ENCODE data around the gene C17orf67.

Gene C17orf67

DNA sequence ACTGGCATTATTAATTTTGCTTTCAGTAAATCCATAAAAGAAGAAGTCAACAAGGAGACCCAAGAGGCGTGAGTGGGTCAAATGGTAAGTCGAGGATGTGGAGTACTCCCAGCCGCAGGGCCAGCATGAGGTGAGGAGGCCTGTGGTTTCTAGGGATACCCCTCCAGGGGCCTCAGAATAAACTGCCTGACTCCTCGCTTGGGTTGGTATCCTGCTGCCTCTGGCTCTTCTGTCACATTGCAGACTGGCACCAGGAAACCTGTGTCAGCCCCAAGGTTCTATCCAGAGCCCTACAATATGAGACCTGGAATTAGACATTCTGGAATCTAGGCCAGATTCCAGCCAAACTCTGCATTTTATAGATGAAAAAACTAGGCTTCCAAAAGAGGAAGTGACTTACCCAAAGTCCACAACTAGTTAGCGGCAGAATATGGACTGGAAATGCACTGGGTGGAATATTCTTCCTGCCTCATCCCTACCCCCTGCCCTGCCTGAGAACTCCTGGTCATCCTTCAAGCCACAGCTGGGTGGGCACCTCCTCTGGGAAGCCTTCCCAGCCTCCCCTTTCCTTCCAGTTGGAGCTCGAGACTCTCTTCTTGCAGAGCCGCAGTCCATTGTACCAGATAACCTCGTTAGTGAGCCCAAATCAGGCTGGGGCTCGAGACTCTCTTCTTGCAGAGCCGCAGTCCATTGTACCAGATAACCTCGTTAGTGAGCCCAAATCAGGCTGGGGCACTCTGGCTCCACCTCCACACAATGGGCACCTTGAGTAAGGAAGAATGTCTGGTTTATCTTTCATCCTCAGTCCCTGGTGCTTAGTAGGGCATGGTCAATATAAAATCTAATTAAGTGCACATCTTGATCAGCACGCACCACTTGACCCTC is 22.6 kb downstream of the C17orf67 start:
- Histone ChIP-seq H3K4me2 (ENCODE audit: insufficient read depth, low read length) (no peak overlapping the region), H3K4me1 (ENCODE audit: insufficient read depth, low read length) (peaks cover 38% of the 10 kb centered on the region), H3K79me2 (ENCODE audit: insufficient read depth, low read length) (no peaks in the 10 kb centered on the region), H3K9me3 (ENCODE audit: insufficient read depth, low read length, severe bottlenecking) (no peaks in the 10 kb centered on the region), H3K27ac (ENCODE audit: low read length) (peak overlapping the region; percentile 49; the same call in 1 of the 2 replicates), H3K4me3 (ENCODE audit: low read depth in 1 of 2, low read length in 2 of 2) (no peak overlapping the region), H3K9ac (ENCODE audit: low read depth, low read length) (no peak overlapping the region), H2AFZ (ENCODE audit: low read depth, low read length) (no peak overlapping the region), H3K36me3 (ENCODE audit: insufficient read depth, low read length) (no peaks in the 10 kb centered on the region), H4K20me1 (ENCODE audit: insufficient read depth, low read length) (no peaks in the 10 kb centered on the region), H3K27me3 (ENCODE audit: insufficient read depth, low read length, poor library complexity) (no peaks in the 10 kb centered on the region)
- ATAC-seq (ENCODE audit: insufficient read depth, low read depth) (no peak), DNase-seq (no peak)
- TF ChIP-seq, protein P1, sequence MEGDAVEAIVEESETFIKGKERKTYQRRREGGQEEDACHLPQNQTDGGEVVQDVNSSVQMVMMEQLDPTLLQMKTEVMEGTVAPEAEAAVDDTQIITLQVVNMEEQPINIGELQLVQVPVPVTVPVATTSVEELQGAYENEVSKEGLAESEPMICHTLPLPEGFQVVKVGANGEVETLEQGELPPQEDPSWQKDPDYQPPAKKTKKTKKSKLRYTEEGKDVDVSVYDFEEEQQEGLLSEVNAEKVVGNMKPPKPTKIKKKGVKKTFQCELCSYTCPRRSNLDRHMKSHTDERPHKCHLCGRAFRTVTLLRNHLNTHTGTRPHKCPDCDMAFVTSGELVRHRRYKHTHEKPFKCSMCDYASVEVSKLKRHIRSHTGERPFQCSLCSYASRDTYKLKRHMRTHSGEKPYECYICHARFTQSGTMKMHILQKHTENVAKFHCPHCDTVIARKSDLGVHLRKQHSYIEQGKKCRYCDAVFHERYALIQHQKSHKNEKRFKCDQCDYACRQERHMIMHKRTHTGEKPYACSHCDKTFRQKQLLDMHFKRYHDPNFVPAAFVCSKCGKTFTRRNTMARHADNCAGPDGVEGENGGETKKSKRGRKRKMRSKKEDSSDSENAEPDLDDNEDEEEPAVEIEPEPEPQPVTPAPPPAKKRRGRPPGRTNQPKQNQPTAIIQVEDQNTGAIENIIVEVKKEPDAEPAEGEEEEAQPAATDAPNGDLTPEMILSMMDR (IDR thresholded peaks at IDR 0.05; ENCODE audit: borderline replicate concordance, extremely low read depth, low read length, poor library complexity, severe bottlenecking) = no peak
- TF ChIP-seq EZH2 (IDR thresholded peaks at IDR 0.05; ENCODE audit: borderline replicate concordance, low read depth, low read length, severe bottlenecking) = no peak

DNA sequence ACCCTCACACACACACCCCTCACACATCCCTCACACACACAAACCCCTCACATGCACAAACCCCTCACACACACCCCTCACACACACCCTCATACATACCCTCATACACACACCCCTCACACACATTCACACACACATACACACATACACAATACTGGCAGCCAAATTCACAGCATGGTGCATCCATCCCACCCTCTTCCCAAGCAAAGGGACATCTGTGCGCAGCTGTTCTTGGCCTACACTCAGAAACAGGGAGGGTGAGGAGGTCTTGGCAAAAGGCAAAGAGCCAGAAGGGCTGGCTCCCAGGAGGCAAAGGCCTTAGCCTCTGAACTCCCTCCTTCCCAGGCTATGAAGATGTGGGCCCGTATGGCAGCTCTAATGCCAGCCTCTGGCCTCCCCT is 23.4 kb downstream of the C17orf67 start:
- TF ChIP-seq, protein P1 (IDR thresholded peaks at IDR 0.05; ENCODE audit: borderline replicate concordance, extremely low read depth, low read length, poor library complexity, severe bottlenecking) = no peak
- TF ChIP-seq EZH2 (IDR thresholded peaks at IDR 0.05; ENCODE audit: borderline replicate concordance, low read depth, low read length, severe bottlenecking) = no peak
- Histone ChIP-seq H3K4me2 (ENCODE audit: insufficient read depth, low read length) (no peak overlapping the region), H3K36me3 (ENCODE audit: insufficient read depth, low read length) (no peaks in the 10 kb centered on the region), H2AFZ (ENCODE audit: low read depth, low read length) (no peak overlapping the region), H3K4me3 (ENCODE audit: low read depth in 1 of 2, low read length in 2 of 2) (no peak overlapping the region), H3K27me3 (ENCODE audit: insufficient read depth, low read length, poor library complexity) (no peaks in the 10 kb centered on the region), H3K9me3 (ENCODE audit: insufficient read depth, low read length, severe bottlenecking) (no peaks in the 10 kb centered on the region), H3K4me1 (ENCODE audit: insufficient read depth, low read length) (peaks cover 38% of the 10 kb centered on the region), H3K9ac (ENCODE audit: low read depth, low read length) (no peak overlapping the region), H3K79me2 (ENCODE audit: insufficient read depth, low read length) (no peaks in the 10 kb centered on the region), H4K20me1 (ENCODE audit: insufficient read depth, low read length) (no peaks in the 10 kb centered on the region), H3K27ac (ENCODE audit: low read length) (no peak overlapping the region)
- ATAC-seq (ENCODE audit: insufficient read depth, low read depth) = no peak
- no peak for DNase-seq

DNA sequence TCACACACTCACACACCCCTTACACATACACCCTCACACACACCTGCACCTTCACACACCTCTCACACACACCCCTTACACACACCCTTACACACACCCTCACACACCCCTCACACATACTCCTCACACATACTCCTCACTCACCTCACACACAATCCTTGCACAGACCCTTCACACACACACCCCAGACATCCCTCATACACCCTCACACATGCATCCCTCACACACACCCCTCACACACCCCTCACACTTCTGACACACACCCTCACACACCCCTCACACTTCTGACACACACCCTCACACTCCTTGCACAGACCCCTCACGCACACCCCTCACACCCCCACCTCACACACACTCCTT is 23.9 kb downstream of the C17orf67 start:
- no peak for ATAC-seq (ENCODE audit: insufficient read depth, low read depth)
- TF ChIP-seq, protein P1 (IDR thresholded peaks at IDR 0.05; ENCODE audit: borderline replicate concordance, extremely low read depth, low read length, poor library complexity, severe bottlenecking) = no peak
- no peak for TF ChIP-seq EZH2 (IDR thresholded peaks at IDR 0.05; ENCODE audit: borderline replicate concordance, low read depth, low read length, severe bottlenecking)
- H4K20me1 ChIP-seq (ENCODE audit: insufficient read depth, low read length) = no peaks in the 10 kb centered on the region

More for the DNA sequence above, 23.9 kb downstream of the C17orf67 start:
- Histone ChIP-seq H3K4me2 (ENCODE audit: insufficient read depth, low read length) (no peak overlapping the region), H3K27ac (ENCODE audit: low read length) (no peak overlapping the region), H3K36me3 (ENCODE audit: insufficient read depth, low read length) (no peaks in the 10 kb centered on the region), H3K79me2 (ENCODE audit: insufficient read depth, low read length) (no peaks in the 10 kb centered on the region), H2AFZ (ENCODE audit: low read depth, low read length) (no peak overlapping the region), H3K4me3 (ENCODE audit: low read depth in 1 of 2, low read length in 2 of 2) (no peak overlapping the region), H3K9ac (ENCODE audit: low read depth, low read length) (no peak overlapping the region), H3K9me3 (ENCODE audit: insufficient read depth, low read length, severe bottlenecking) (no peaks in the 10 kb centered on the region), H3K4me1 (ENCODE audit: insufficient read depth, low read length) (peaks cover 38% of the 10 kb centered on the region), H3K27me3 (ENCODE audit: insufficient read depth, low read length, poor library complexity) (no peaks in the 10 kb centered on the region)
- no peak for DNase-seq
